ENCODE results near the gene TAS2R9.
"Not testable (repeated sequence)": the region's sequence is repeated elsewhere in the genome, so short reads cannot be mapped to it uniquely, and the experiment has no call there.

TAS2R9 gene, protein sequence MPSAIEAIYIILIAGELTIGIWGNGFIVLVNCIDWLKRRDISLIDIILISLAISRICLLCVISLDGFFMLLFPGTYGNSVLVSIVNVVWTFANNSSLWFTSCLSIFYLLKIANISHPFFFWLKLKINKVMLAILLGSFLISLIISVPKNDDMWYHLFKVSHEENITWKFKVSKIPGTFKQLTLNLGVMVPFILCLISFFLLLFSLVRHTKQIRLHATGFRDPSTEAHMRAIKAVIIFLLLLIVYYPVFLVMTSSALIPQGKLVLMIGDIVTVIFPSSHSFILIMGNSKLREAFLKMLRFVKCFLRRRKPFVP

DNA sequence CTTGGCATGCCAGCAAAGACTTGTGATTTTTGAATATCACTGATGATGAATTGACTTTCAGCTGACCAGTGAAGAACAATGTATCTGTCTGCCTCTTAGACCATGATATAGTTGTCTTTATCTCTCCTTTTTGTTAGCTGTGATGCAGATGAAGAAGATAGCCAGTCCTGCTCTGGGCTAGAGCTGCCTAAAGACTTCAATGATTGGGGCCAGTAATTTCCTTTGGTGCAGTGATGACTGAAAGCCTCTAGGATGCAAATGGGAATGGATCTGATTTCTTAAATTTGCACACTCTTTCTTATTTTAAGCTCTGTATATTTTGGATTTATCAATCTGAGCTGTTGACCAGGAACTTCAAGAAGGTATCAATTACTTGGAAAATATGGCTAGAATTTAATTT, at the start of gene TAS2R9:
TAS2R9 (minus strand) TSS at position 101 of the 400 bp plus-strand sequence; CDS start at position 8, 93 bp downstream.
- no peak for DNase-seq

GRCh38 chr12:10855807-10856206, 45.8 kb upstream of the TAS2R9 start:
- DNase-seq: no peak

DNA sequence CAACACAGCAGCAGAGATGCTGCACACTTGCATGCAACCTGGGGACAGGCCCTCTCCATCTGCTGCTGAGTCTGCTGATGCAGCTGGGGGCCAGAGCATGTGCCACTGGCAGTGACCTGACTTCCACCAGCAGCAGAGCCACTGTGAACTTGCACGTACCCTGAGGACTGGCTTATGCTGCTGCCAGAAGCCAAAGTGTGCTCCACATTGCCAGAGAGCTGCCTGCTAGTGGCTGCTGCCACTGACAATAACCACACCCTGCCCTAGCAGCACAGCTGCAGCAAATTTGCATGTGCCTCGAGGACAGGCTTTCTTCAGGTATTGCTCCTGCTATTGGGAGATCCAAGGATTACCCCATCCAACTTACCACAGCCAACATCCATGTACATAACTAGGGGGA, 43.8 kb upstream of the TAS2R9 start:
- peak; percentile 32 to 75 for DNase-seq

DNA sequence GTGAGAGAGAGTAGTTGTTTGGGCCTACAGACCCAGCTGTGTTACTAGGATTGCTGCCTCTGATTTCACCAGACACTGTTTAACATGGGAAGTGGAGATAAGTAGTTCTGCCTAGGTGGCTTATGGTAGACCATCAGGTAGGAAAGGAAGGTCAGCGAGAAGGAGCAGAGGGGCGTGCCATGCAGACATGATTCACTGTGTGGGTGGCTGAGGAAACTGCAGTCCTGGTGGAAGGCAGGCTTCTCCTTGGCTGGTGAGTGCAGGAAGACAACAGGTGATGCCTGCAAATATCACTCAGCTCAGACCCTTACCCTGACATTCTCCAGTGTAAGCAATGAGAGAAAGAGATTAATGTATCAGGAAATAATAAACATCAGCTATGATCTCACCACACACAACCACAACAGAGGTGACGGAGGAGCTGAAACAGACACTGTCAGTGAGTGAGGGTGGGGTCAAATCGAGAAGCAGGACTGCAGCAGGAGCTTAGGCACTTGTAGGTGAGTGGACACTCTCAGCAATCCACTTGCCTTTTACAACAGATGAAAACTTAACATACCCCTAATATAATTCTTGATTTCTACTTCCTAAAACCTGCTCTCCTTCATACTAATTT, 41.4 kb upstream of the TAS2R9 start:
- no peak for DNase-seq

- no peak for DNase-seq
Measured at GRCh38 chr12:10849425-10849878, 39.5 kb upstream of the TAS2R9 start, which contains the start of gene PRR4. Gene PRR4 (minus strand): TSS chr12:10849475. CDS start chr12:10849437, 38 bp downstream.

- no peak for DNase-seq
Measured at GRCh38 chr12:10847744-10848143, 37.8 kb upstream of the TAS2R9 start.

GRCh38 chr12:10842862-10843261, 32.9 kb upstream of the TAS2R9 start:
- DNase-seq: no peak

DNA sequence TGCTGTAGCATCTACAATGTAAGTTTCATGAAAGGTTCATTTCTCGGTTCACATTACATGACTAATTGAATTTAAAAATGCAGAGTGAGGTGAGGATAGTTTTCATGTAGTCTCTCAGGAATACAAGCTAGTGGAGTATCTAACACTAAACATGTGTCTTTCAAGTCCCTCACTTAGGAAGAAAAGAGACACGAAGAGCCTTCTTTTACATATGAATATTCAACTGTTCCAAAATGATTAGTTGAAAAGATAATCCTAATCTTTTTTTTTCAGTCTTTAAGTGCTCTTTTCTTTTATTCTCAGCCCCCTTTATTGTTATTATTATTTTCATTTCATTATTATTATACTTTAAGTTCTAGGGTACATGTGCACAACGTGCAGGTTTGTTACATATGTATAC, 28.5 kb upstream of the TAS2R9 start:
- DNase-seq: no peak

DNA sequence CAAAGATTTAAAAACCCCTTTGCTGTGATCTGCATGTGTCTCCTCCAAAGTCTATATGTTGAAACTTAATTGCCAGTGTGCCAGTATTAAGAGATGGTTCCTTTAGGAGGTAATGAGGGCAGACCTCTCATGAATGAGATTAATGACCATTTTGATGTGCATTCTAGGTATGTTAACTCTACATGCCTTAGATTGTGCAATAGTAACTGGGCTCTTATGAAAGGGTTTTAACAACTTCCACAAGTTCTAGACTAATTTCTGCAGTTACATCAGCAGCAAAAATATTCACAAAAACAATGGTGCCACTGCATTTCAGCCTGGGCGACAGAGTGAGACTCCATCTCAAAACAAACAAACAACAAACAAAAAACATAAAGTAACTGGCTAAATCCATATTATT, 20.0 kb upstream of the TAS2R9 start:
- no peak for DNase-seq

GRCh38 chr12:10826258-10826657, 16.3 kb upstream of the TAS2R9 start, which contains the start of gene TAS2R10:
Gene TAS2R10 (minus strand): TSS chr12:10826358. CDS start chr12:10826269, 89 bp downstream.
- peak; percentile 19 to 55 for DNase-seq

GRCh38 chr12:10824957-10825356, 15.0 kb upstream of the TAS2R9 start:
- DNase-seq: no peak

- no peak for DNase-seq
Measured at GRCh38 chr12:10811883-10812536, 2.0 kb upstream of the TAS2R9 start.

DNA sequence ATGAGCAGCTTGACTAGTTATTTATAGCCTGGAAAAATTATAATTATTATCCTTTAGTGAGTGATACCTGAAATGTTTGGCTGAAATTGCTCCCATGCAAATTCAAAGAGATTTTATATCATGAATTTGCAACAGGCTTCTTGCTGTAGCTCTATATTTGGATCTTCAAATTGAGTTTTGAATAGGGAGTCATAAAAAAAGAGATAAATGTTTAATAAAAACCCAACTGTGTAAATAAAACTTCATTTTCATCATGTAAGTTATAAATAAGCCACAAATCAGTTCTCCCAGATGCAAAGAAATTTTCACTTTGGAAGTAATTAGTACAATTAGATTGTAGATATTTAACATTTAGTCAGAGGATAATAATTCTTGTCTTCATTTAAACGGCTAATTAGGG, 2.8 kb downstream of the TAS2R9 start, which contains the start of gene TAS2R8:
TAS2R8 (minus strand) TSS at position 101 of the 400 bp plus-strand sequence. CDS start 306 bp downstream, outside the sequence.
- peak; percentile 54 to 67 for DNase-seq

DNA sequence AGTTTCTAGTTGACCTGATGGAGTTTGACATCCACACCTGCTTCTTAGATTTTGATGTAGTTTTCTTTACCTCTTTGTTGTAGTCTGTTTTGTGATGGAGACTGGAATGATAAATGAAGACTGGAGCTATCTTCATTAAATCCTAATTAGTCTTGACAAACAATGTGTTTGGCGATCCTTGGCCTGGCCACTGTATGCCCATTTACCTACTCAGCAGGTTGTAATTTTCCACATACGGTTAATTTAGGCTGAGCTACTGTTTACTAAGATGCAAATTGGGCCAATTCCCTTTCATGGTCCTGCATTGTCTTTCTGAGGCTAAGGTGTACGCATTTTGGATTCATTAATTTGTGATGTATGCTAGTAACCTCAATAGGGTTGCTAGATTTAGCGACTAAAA, 7.4 kb downstream of the TAS2R9 start, which contains the start of gene TAS2R7:
TAS2R7 (minus strand) TSS at position 41 of the 400 bp plus-strand sequence. CDS start 57 bp downstream, outside the sequence.
- peak; percentile 39 to 78 for DNase-seq

GRCh38 chr12:10801741-10802140, 8.2 kb downstream of the TAS2R9 start:
- DNase-seq: no peak

DNA sequence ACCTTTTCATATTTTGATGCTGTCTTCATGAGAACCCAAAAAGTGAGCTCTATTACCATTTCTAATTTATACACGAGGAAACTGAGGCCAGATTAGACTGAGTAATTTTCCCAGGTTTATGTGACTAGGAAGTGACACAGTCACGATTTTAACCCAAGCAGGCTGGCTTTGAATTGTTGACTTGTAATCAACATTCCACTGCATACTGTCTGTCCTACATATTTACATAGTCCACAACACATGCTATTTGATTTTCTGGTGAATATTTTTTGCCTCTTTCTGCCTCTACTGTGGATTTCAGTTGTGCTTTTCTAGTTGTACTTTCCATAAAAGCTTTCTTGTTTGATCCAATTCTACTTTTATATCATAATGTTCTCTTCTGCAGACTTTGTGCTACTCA, 15.7 kb downstream of the TAS2R9 start:
- DNase-seq: no peak

DNA sequence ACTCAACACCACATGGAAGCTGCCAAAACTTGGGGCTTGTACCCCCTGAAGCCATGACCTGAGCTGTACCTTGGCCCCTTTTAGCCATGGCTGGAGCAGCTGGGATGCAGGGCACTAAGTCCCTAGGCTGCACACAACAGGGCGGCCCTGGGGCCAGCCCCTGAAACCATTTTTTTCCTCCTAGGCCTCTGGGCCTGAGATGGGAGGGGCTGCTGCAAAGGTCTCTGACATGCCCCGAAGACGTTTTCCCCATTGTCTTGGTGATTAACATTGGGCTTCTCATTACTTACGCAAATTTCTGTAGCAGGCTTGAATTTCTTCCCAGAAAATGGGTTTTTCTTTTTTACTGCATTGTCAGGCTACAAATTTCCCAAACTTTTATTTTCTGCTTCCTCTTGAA, 18.2 kb downstream of the TAS2R9 start:
- DNase-seq: not testable (repeated sequence)

GRCh38 chr12:10783252-10783651, 26.7 kb downstream of the TAS2R9 start:
- no peak for DNase-seq

DNA sequence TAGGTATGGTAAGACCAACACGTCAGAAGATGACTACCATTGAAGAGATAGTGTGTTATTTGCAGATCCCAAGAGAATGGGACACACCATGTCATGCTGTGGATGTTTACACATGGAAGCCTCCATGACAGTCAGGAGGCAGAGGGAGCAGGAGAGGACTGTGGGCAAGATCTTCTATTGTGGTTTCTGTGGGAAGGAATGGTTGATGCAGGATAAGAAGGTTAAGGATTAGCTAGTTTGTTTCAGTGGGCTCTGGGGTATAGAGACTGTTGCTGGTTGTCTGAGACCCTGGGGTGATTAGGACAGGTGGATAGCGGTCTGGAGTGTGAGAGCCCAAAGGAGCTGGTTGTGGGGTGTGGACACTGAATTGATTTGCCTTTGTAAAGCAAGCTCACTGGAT, 30.9 kb downstream of the TAS2R9 start:
- DNase-seq: no peak

DNA sequence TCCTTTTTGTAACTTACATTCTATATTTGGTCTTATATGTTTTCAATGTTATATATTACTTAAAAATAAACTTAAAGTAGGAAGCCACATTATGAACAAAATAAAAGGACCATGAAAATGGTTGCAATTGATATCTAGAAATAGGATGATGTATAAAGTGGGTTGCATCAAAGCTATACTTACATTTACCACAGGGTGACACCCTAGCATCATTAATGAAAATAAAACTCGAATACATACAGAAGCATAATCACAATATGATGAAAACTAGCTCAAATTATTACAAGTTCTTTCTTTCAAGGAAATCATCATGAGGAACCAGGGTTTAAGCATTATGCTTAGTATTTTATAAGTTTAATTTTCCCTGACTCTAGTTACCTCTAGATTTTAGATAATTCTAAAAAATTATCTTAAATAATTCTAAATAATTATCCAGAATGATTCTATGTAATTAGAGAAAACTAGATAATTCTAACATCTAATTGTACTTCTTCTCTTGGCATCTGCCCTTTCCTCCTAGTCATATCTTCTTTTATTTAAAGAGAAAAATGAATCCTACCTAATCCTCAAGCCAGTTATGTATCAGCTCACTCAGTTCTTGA, 38.7 kb downstream of the TAS2R9 start:
- peak; percentile 14 to 66 for DNase-seq

DNA sequence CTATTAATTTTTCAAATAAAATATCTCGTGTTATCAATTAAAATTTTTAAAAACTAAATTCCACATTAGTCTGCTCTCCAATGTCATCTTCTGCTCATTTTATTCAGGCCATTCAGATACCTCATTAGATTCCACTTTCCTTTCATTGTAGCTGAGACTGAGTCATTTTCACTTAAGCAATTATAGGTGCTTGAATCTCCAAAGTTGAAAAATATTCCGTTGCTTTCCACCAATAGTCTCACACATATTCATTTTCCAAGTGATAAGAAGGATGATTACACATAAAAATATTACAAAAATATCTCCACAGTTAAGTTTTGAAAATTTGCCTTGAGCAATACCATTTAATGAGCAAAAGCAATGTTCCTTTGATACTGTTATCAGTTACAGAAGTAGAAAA, 50.3 kb downstream of the TAS2R9 start:
- no peak for DNase-seq
